Cardiac fibroblast (primary cell): ENCODE data around the gene NR5A1.

Experiments
- DNase-seq, 2 donors: peaks; one replicate each; pipeline versions ENCODE4 v3.0.0 to v3.0.0-alpha.2; 2010; ENCODE audit warnings: low read depth in 2 of 2
- H3K4me3 ChIP-seq, 2 donors: replicated peaks in 1 of 2; 1 replicate in 1 of 2; 2 replicates in 1 of 2; pipeline ENCODE4 v1.5.1; 2011; ENCODE audit warnings: low read depth in 2 of 2, low read length in 2 of 2, mild to moderate bottlenecking in 2 of 2, moderate library complexity in 1 of 2
- TF ChIP-seq, protein P1 (sequence below): IDR thresholded peaks from one replicate; pipeline ENCODE4 v1.5.1; 2011; ENCODE audit warnings: low read depth, mild to moderate bottlenecking, low read length, inconsistent platforms

Gene NR5A1

DNA sequence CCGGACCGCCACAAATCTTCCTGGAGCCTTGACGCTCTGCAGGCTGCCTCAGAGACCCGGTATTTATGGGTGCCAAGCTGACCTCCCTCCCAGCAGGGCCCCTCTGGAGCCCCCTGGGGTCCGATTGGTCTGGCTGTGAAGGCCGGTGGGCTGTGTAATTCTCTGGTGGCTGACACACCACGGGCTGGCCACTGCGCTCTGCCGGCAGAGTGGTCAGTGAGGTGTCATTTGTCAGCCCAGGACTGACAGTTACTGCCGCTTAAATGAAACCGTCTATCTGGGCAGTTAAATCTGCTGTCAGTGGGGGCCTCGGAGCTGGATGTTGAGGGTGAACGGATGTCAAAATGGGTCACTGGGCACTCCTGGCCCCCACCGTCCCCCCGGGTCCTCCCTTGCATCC lies 10.7 kb downstream of the NR5A1 start:
- TF ChIP-seq, protein P1, sequence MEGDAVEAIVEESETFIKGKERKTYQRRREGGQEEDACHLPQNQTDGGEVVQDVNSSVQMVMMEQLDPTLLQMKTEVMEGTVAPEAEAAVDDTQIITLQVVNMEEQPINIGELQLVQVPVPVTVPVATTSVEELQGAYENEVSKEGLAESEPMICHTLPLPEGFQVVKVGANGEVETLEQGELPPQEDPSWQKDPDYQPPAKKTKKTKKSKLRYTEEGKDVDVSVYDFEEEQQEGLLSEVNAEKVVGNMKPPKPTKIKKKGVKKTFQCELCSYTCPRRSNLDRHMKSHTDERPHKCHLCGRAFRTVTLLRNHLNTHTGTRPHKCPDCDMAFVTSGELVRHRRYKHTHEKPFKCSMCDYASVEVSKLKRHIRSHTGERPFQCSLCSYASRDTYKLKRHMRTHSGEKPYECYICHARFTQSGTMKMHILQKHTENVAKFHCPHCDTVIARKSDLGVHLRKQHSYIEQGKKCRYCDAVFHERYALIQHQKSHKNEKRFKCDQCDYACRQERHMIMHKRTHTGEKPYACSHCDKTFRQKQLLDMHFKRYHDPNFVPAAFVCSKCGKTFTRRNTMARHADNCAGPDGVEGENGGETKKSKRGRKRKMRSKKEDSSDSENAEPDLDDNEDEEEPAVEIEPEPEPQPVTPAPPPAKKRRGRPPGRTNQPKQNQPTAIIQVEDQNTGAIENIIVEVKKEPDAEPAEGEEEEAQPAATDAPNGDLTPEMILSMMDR = no peak
- no peak for DNase-seq

DNA sequence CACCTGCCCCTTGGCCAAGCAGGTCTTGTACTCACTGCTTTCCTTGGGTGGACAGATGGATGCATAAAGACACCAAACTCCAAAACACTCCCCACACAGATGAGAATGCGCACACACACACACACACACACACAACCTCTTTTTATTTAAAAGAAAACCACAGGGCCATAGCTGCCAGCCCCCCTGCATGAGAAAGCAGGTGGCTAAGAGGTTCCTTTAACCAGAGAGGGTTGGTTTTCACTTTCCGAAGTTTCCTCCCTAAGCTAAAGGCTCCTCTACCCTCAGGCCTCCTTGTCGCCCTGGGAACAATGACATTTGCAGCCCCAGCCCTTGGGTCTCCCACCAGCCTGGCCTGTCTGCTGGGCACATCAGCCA lies 11.1 kb downstream of the NR5A1 start:
- no peak overlapping the region for H3K4me3 ChIP-seq
- no peak for DNase-seq
- TF ChIP-seq, protein P1 = no peak

More for the DNA sequence above, 10.7 kb downstream of the NR5A1 start:
- H3K4me3 ChIP-seq = no peak overlapping the region

DNA sequence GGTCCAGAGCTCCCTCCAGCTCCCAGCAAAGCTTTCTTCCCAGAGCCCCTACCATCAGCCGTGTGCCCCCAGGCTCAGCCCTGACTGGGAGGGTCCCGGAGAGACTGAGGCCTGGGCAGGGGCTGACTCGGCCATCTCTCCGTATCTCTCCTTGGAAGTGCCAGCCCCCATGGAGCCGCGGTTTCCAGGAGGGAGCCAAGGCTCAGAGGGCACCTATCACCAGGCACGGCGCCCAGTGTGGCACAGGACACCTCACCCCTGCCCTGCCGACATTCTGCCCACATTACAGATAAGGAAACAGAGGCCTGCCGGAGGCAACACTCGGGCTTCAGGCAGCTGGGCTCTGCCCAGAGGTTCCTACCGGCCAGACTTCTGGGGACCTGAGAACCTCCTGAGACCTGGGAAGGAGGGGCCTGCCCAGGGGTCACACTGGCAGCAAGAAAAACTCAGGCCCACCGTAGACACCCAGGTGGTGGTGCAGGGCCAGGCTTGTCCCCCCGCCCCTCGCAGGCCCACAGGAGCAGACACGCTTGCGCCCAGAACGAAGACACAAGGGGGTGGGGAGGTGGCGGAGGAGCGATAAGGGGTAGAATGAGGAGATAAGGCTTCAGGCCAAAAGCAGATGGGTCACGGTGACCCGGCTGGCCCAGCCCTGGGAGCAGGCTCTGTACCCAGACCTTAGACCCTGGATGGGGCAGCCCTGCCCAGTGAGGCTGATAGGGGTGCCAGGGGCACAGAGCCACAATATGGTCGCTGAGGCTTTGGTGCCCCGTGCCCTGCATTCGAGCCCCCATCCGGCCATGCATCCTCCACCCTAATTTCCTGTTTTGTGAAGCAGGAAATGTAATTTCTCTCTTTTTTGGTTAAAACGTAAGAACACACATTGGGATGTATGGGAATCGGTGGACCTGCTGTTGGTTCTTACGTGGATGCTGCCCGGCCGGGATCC lies 11.8 kb downstream of the NR5A1 start:
- TF ChIP-seq, protein P1 = no peak
- no peak overlapping the region for H3K4me3 ChIP-seq
- DNase-seq = no peak

DNA sequence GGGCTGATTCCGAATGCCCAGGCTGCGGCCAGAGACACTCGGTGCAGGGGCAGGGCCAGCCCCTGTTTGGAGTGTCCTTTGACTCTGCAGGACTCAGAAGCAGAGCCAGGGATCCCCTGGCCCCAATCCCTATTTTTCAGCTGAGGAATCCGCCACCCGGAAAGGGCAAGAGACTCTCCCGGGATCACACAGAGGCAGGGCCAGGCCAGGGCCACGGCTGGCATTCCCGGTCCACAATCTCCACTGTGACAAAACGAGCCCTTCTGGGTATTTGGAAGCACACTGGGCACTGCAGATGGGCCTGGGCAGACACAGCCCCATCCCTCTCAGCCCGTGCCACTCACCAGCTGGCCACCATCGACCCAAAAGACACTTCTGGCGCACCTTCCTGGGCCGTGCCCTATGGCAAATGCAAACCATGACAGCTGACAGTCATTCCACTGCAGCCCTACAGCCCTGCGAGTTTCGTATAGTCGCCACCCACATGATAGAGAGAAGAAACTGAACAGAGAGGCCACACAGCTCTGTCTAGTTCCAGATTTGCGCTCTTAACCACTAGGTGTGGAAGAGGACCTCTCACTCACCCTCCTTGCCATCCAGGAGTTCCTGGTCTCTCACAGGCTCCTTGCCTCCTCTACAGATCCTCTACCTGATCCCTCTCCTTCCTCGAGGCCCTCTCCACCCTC lies 13.3 kb downstream of the NR5A1 start:
- TF ChIP-seq, protein P1 = no peak
- no peak for DNase-seq
- H3K4me3 ChIP-seq = no peak overlapping the region

DNA sequence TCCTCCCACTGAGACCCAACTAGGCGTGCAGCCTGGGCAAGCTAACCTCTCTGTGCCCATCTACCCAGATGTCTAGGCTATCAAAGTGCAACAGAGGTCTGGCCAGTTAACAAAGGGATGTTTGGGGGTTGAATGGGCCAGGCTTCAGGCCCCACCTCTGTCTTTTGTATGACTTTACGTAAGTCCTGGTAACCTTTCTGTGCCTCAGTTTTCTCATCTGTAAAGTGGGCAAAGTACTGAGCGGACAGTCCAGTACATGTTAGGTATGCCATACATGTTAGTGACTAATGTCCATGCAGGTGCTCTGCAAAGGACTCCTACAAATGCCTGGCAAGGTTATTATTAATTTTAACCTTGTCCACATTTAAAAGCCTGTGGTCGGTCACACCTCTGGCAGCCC lies 14.0 kb downstream of the NR5A1 start:
- no peak overlapping the region for H3K4me3 ChIP-seq
- DNase-seq = no peak
- TF ChIP-seq, protein P1 = no peak

DNA sequence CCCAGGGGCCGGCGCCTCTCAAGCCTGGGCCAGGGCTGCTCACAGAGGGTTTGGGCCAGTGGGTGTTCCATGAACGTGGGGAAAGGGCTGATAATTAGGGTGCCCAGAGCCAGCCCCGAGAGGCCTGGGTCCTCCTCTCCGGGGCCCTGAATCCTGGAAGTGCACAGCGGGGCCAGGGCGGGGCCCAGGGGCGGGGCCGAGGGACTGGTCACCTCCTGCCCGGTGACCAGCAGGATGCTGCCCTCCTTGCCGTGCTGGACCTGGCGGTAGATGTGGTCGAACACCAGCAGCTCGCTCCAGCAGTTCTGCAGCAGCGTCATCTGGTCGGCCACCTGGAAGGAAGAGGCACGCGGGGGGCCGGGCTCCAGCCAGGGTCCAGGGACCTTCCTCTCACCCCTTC lies 14.4 kb downstream of the NR5A1 start:
- TF ChIP-seq, protein P1 = no peak
- H3K4me3 ChIP-seq = no peak overlapping the region
- no peak for DNase-seq
